GM18505 (cell line): Measurements from ENCODE around the gene TTC7B.

ENCODE experiments used
- ATAC-seq: cut with Tn5 transposase; IDR thresholded peaks from one replicate; pipeline ENCODE4 v1.9.1; 2021; ENCODE audit not compliant: unreplicated experiment
- POLR2A ChIP-seq: IDR thresholded peaks from 4 replicates; pipeline ENCODE4 v1.6.1; 2011; ENCODE audit warnings: borderline replicate concordance; ENCODE audit not compliant: insufficient read depth, insufficient read length; ENCODE audit errors: extremely low read depth

The TTC7B gene

GRCh38 chr14:90575781-90576180 is 240.4 kb downstream of the TTC7B start:
- TF ChIP-seq POLR2A, result no peak
- no peak for ATAC-seq

GRCh38 chr14:90575336-90575735 is 240.9 kb downstream of the TTC7B start:
- TF ChIP-seq POLR2A, result no peak
- ATAC-seq, result no peak

- ATAC-seq, result no peak
- TF ChIP-seq POLR2A, result no peak
These were observed 241.8 kb downstream of the TTC7B start for GRCh38 chr14:90574188-90575131.

- TF ChIP-seq POLR2A, result no peak
- ATAC-seq, result no peak
These were observed 242.7 kb downstream of the TTC7B start for GRCh38 chr14:90573385-90574105.

- no peak for ATAC-seq
These were observed 243.6 kb downstream of the TTC7B start for GRCh38 chr14:90572441-90573150.

GRCh38 chr14:90571149-90571947 is 244.9 kb downstream of the TTC7B start:
- TF ChIP-seq POLR2A, result no peak
- ATAC-seq, result no peak

More at GRCh38 chr14:90572441-90573150, 243.6 kb downstream of the TTC7B start:
- no peak for TF ChIP-seq POLR2A

GRCh38 chr14:90570461-90570860 is 245.8 kb downstream of the TTC7B start:
- no peak for TF ChIP-seq POLR2A
- ATAC-seq, result no peak

- TF ChIP-seq POLR2A, result no peak
- ATAC-seq, result no peak
These were observed 246.4 kb downstream of the TTC7B start for GRCh38 chr14:90569606-90570387.

GRCh38 chr14:90569201-90569600 is 247.0 kb downstream of the TTC7B start:
- no peak for TF ChIP-seq POLR2A
- no peak for ATAC-seq

GRCh38 chr14:90568405-90568804 is 247.8 kb downstream of the TTC7B start:
- no peak for ATAC-seq
- TF ChIP-seq POLR2A, result no peak

- TF ChIP-seq POLR2A, result no peak
- ATAC-seq, result no peak
These were observed 248.2 kb downstream of the TTC7B start for GRCh38 chr14:90567991-90568390.

- TF ChIP-seq POLR2A, result no peak
- no peak for ATAC-seq
These were observed 249.0 kb downstream of the TTC7B start for GRCh38 chr14:90567191-90567590.
